KBM-7 (cell line): ENCODE results near the gene PSMD7.

Experiments
- DNase-seq: peaks from one replicate; pipeline ENCODE4 v3.0.0-alpha.2; 2015
- in situ Hi-C: fragments of 300-500 bp; cut with MboI; formaldehyde crosslinking; loops from 2 replicates; pipeline ENCODE4 v1.14.3; 2020; ENCODE audit warnings: low sequenced_read_pairs, low pct_unique_long_range_greater_than_20kb, mixed read lengths

PSMD7 gene

GRCh38 chr16:74296432-74297144 lies at the start of gene PSMD7:
Gene PSMD7 (plus strand): TSS chr16:74296814. CDS start chr16:74296915, 101 bp downstream.
- in situ Hi-C loops: no loop called here

GRCh38 chr16:74249254-74249653 lies 47.4 kb upstream of the PSMD7 start:
- no peak for DNase-seq
- in situ Hi-C loops: no loop called here

More at GRCh38 chr16:74296432-74297144, at the start of gene PSMD7:
- DNase-seq: peak; percentile 93

- no peak for DNase-seq
- in situ Hi-C loops: no loop called here
These were observed 46.8 kb upstream of the PSMD7 start for GRCh38 chr16:74249846-74250245.

- in situ Hi-C loops: no loop called here
- DNase-seq: peak; percentile 62
These were observed 44.3 kb upstream of the PSMD7 start for GRCh38 chr16:74252329-74252728.

- in situ Hi-C loops: no loop called here
- DNase-seq: no peak
These were observed 43.3 kb upstream of the PSMD7 start for GRCh38 chr16:74253161-74253938.

DNA sequence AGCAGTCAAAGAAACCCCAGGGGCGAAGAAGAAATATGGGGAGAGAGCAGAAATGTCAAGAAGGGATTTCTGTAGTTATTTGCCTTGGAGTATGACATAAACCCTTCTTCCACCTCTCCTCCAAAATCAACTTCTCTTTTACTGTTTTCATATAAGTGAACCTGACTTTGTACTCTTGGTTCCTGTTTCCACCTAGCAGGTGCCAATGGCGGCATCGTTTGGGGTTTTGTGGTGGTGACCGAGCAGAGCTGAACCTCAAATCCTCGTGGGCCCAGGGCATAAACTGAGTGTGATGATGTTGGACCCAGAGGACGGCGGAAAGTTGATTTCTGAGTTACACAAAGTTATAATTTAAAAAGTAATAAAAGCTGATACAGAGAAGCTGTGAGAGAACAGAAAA lies 39.6 kb upstream of the PSMD7 start:
- in situ Hi-C loops: no loop called here
- peak; percentile 8 for DNase-seq

- no peak for DNase-seq
- in situ Hi-C loops: no loop called here
These were observed 35.5 kb upstream of the PSMD7 start for GRCh38 chr16:74261068-74261467.

GRCh38 chr16:74264811-74265210 lies 31.8 kb upstream of the PSMD7 start:
- DNase-seq: no peak
- in situ Hi-C loops: no loop called here

GRCh38 chr16:74268372-74268782 lies 28.2 kb upstream of the PSMD7 start:
- in situ Hi-C loops: no loop called here
- DNase-seq: no peak

DNA sequence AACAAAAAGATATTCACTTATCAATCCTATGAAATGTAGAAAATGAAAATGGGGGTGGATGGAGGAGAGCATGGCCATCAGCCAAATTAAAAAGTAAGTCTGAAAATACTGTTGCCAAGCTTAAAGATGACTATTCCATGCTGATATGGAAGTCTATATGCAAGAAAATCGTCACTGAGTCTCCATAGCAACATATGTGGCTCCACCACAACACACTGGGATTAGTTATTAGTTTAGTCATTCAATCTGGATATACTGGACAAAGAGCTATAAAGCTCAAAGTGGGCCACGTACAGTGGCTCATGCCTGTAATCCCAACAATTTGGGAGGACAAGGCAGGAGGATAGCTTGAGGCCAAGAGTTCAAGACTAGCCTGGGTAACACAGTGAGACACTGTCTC lies 24.7 kb upstream of the PSMD7 start:
- DNase-seq: no peak
- in situ Hi-C loops: no loop called here

- DNase-seq: peak; percentile 60
- in situ Hi-C loops: no loop called here
These were observed 21.5 kb upstream of the PSMD7 start for GRCh38 chr16:74275031-74275636.

DNA sequence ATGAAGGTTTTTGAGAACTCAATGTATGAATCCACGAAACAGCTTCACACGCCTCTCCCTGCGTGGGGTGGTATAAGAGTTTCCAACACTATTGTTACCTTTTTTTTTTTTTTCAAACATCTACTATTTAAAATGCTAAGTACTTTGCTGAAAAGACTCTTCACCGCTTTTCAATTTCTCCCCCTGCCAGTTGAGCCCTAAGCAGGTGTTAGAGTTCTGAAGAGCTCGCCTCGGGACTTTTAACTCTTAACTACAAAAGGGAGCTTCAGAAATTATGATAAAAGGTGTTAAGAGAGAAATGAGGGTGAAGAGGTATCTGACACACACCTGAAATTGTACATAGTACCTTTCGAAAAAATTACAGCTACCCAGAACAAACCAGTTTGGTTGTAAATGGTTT lies 20.9 kb upstream of the PSMD7 start:
- DNase-seq: no peak
- in situ Hi-C loops: no loop called here

DNA sequence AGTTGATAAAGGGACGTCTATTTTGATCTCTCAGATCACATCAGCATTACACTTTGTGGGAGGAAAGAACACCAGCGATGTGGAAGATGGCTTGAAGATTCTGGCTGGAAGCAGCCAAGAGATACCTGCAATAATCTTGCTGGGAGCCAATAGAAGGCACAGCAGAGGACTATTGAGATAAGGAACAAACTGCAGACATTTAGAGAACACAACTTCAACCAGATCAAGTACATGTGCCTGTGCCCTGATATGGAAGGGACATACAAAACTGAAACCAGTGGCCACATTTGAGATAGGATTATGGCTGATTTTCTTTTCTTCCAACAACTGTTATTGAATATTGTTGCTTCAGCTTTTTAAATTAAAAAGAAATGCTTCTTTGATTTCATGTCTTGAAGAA lies 18.6 kb upstream of the PSMD7 start:
- DNase-seq: no peak
- in situ Hi-C loops: no loop called here

DNA sequence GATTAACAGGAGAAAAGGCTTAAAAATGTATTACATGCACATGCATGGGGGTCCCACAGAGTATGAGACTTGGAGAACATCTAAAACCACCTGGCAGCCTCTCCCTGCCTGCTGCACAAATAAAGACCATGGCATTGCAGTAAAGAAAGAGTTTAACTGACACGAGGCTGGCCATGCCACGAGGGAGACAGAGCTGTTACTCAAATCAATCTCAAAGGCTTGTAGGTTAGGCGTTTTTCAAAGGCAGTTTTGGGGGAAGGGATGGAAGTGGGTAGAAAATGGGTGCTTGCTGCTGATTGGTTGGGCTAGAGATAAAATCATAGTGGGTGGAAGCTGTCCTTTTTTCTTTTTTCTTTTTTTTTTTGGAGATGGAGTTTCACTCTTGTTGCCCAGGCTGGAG lies 17.3 kb upstream of the PSMD7 start:
- no peak for DNase-seq
- in situ Hi-C loops: no loop called here

DNA sequence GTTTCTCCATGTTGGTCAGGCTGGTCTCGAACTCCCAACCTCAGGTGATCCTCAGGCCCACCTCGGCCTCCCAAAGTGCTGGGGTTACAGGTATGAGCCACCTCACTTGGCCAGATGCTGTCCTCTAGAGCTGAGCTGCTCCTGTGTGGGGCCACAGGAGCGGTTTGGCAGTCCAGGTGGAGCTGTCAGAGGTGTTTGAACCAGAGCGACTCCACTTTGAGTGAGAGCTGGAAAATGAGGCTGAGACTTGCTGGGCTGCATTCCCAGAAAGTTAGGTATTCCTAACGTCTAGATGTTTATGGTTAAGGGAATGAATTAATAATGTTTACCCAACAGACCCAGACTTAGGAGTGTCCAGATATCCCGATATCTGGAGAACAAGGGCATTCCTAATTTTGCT lies 16.8 kb upstream of the PSMD7 start:
- DNase-seq: no peak
- in situ Hi-C loops: no loop called here

DNA sequence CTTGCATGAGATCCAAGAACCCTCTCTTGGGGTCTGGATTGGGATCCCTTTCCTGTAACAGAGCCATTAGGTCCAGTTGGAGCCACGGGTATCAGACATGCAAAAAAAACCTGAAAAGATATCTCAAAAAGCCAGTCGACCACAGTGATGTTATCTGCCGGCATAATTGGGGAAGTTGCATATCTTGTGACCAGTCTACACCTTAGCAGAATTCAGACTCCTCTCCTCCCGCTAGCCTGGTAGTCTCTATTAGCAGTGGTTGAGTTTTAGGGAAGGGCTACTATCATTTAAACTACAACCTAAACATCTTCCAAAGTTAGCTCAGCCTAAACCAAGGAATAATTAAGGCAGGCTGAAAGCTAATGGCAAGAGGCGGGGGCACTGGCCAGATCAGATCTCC lies 16.2 kb upstream of the PSMD7 start:
- in situ Hi-C loops: no loop called here
- peak; percentile 65 for DNase-seq

GRCh38 chr16:74281300-74281699 lies 15.3 kb upstream of the PSMD7 start:
- in situ Hi-C loops: no loop called here
- DNase-seq: no peak

DNA sequence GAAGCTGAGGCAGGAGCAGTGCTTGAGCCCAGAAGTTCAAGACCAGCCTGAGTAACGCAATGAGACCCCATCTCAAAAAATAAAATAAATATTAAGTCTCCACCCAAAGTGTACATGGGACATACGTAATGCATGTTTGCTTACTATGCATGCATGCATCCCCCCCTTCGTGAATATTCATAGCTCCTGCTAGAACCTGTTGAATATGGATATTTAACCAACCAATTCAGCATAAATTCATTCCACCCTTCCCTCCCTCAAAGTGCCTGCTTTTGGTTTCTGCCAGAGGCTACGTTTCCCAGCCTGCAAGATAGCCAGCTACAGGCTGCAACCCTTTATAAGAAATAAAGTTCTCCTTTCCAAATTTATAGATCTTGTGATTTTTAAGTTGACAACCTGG lies 12.9 kb upstream of the PSMD7 start:
- in situ Hi-C loops: no loop called here
- DNase-seq: no peak

- no peak for DNase-seq
- in situ Hi-C loops: no loop called here
These were observed 8.5 kb upstream of the PSMD7 start for GRCh38 chr16:74288065-74288464.

GRCh38 chr16:74290356-74290755 lies 6.3 kb upstream of the PSMD7 start:
- in situ Hi-C loops: no loop called here
- DNase-seq: no peak
